Mucosa of gallbladder (tissue), 1 donor: ENCODE results near the gene SLC5A11. TPM values are rescaled to one million over a fixed set of nuclear protein-coding genes. Genes with fewer than 3 reads are reported as not detected.
A peak's percentile ranks its signal among the peaks of the same experiment; 100 is the strongest.
"Not testable (repeated sequence)": the region's sequence is repeated elsewhere in the genome, so short reads cannot be mapped to it uniquely, and the experiment has no call there.

ENCODE experiments used
- DNase-seq: peaks from one replicate; pipeline ENCODE4 v3.0.0-alpha.2; 2020; ENCODE audit warnings: low spot score
- total RNA-seq: library from RNA; stranded (reverse); gene quantifications from one replicate; pipeline ENCODE4 v1.2.1, GENCODE V29; 2021
- donor health status: DM: no; HTN: no; CAD: no.

The SLC5A11 gene
- total RNA-seq, 1 donor from 2014 or later: 2.5 TPM

DNA sequence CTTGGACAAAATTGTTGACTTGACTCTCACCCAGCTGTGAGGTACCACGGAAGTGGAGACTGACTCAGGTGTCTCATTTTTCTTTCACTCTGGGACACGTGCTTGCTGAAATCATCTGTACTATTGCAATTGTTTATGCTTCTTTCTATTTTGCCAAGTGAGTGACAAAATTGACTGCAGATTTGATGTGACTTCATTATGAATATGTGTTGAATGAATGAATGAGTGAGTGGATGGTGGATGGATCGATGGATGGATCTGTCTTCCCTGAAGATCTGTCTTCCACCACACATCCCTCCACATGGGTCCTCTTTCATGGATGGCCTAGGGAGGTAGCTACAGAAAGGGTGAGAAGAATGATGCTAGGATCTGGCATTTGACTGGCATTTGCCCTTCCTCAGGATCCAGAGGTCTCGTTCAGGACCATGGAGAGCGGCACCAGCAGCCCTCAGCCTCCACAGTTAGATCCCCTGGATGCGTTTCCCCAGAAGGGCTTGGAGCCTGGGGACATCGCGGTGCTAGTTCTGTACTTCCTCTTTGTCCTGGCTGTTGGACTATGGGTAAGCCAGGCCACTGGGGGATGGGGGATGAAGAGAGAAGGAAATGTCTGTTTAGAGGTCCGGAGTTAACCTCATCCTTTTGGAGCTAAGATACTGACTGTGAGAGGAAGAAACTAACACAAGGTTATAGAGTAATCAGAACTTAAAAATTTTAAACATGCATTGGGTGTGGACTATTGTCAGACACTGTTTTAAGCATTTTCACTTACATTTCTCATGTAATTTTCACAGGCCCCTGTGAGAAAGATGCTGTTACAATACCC, 12.7 kb downstream of the SLC5A11 start:
- peak; percentile 54 for DNase-seq

- no peak for DNase-seq
Observed at GRCh38 chr16:24861461-24861860, 15.7 kb downstream of the SLC5A11 start.

DNA sequence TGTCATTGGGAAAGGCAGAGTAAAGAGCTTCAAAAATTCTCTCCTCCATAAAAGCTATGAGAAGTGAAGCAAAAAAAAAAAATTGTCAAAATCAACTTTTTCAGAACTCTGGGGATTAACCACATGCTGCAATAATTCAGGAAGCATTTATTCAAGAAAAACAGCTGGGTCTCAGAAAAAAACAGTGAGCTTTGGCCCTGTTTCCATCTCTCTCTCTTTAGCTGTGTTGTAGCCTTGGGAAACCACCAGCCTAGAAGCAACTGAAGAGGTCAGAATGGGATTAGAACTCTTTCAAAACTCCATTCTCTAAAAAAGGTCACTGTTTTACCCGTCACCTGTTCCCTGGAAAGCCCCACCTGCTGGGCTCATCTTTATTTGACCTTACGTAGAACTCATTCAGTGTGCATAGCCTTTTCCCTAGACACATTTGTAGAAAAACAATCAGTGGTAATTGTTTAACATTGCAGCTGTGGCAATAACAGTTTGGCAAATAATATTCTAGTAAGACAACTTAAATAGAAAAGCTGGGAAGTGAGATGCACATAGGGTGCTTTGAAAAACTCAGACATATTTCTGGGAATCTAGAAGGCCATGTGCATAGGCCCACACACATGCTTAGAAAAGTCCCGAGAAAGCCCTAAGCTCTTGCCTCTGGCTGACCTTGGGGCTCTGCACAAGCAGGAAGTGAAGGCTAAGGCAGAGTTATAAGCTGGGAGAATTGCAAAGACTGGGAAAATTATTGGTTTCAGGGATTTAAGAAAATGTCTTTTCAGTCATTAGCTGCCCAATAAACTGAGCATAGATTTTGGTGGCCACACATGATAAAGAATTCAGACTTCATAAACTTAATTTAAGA, 18.0 kb downstream of the SLC5A11 start:
- DNase-seq: no peak

DNA sequence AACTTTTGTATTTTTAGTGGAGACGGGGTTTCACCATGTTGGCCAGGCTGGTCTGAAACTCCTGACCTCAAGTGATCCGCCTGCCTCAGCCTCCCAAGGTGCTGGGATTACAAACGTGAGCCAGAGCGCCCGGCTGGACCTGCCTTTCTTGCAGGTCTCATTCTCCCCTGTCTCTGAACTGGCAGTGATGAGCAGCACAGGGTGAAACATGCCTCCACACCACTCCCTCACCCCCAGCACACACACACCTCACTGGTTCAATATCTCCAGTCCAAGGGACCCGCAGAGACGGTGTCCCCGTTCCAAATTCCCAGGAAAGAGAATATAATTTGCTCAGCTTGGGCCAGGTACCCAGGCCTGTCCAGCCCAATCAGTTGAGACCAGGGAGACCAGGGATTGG, 23.3 kb downstream of the SLC5A11 start:
- no peak for DNase-seq

GRCh38 chr16:24871891-24872290, 26.1 kb downstream of the SLC5A11 start:
- no peak for DNase-seq

GRCh38 chr16:24873028-24873427, 27.3 kb downstream of the SLC5A11 start:
- no peak for DNase-seq

- no peak for DNase-seq
Observed at GRCh38 chr16:24875466-24875865, 29.7 kb downstream of the SLC5A11 start.

DNA sequence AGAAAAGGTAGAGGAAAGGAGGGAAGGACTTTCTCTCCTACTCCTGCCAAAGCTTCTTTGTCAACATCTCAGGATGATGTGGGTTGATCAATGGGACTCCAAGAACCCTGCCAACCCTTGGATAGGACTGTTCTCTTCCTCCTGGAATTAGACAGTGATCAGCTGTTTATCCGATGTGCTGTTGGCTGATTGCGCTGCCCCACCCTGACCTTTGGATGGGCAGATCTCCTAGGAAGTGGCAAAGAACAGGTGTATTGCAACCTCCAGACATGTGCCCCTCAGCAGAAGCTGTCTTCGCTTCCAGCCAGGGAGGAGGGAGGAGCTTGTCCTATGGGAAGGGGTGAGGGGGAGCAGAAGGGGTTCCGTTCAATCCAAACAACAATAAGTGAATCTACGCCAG, 30.5 kb downstream of the SLC5A11 start:
- DNase-seq: no peak

GRCh38 chr16:24879684-24880083, 33.9 kb downstream of the SLC5A11 start:
- DNase-seq: no peak

DNA sequence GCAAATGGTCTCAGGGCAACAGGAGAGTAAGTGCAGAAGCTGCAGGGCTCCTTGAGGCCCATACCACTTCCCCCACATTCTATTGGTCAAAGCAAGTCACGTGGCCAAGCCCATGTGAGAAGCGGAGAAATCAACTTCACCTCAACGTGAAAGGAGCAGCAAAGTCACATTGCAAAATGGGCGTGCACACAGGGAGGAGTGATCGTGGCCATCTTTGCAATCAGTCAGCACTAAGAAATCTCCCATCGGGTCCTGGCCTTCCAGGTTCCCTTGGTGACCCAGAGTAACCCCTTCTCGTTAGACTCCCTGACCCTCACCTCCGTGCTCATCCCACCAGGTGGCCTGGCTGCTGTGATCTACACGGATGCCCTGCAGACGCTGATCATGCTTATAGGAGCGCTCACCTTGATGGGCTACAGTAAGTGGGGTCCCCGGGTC, 38.0 kb downstream of the SLC5A11 start:
- DNase-seq: no peak

DNA sequence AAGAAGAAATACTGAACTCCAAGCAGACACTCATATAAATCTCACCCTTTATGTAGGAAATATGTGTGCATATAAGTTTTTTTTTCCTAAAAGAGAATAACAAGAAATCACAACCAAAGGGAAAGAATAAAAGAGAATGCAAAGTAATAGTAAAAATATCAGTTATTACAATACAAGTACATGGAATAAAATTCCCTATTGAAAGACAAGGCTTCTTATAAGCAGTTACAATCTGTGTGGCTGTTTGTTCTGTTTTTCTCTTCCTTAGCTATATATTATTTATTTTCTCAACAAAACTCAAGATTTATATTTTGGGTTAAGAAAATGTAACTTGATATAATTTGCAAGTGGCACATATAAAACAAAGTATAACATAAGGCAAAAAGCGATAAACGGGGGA, 41.7 kb downstream of the SLC5A11 start:
- no peak for DNase-seq

GRCh38 chr16:24890746-24891145, 45.0 kb downstream of the SLC5A11 start:
- no peak for DNase-seq

DNA sequence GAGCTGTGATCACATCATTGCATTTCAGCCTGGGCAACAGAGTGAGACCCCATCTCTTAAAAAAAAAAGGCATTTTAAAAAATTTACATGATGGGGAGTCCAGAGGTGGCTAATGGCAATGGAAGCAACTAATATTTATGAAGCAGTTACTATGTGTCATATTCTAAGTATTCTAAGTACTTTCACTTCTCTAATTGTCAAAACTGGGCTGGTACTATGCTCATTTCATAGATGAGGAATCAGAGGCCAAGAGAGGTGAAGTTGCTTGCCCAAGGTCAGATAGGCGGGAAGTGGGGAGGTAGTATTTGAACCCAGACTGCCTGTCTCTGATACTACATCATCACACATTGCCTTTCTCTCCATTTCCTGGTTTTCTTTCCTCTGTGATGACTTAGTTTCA, 50.7 kb downstream of the SLC5A11 start:
- no peak for DNase-seq

DNA sequence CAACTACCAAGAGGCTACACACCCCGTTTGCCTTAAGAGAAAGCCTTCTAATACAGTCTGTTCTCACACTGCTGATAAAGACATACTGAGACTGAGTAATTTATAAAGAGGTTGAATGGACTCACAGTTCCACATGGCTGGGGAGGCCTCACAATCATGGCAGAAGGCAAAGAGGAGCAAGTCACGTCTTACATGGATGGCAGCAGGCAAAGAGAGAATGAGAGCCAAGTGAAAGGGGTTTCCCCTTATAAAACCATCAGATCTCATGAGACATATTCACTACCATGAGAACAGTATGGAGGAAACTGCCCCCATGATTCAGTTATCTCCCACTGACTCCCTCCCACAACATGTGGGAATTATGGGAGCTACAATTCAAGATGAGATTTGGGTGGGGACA, 51.8 kb downstream of the SLC5A11 start:
- not testable (repeated sequence) for DNase-seq

GRCh38 chr16:24900230-24900629, 54.5 kb downstream of the SLC5A11 start:
- no peak for DNase-seq

GRCh38 chr16:24906199-24906808, 60.5 kb downstream of the SLC5A11 start:
- DNase-seq: no peak

GRCh38 chr16:24906901-24907300, 61.1 kb downstream of the SLC5A11 start:
- DNase-seq: no peak

- no peak for DNase-seq
Observed at GRCh38 chr16:24908716-24909115, 63.0 kb downstream of the SLC5A11 start.

GRCh38 chr16:24909856-24910255, 64.1 kb downstream of the SLC5A11 start:
- no peak for DNase-seq

GRCh38 chr16:24915019-24915418, 69.3 kb downstream of the SLC5A11 start:
- no peak for DNase-seq

DNA sequence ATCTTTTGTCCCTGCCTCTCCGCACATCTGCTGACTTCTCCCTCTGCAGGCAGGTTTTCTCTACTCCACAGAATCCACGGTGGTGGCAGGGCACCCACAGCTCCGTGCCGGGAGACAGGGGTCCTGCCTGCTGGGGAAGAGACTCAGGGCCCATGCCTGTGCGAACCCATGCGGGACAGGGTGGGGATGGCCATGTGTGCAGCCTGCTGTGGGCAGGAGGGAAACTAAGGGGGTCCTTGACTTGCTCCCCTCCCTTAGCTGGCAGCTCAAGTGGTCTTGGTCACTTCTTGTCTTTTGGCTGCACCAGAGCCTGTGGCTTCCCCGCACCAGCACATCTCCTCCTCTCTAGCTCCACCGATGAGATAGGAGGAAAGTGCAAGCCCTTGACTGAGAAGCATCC, 69.8 kb downstream of the SLC5A11 start:
- DNase-seq: no peak

GRCh38 chr16:24917236-24917635, 71.5 kb downstream of the SLC5A11 start:
- DNase-seq: no peak
